ENCODE results near the gene FETUB.

The FETUB gene

GRCh38 chr3:186640929-186641328 lies 730 bp downstream of the FETUB start:
- H3K27me3 ChIP-seq (ENCODE audit: insufficient read depth, poor library complexity, severe bottlenecking) = peaks cover 14% of the 10 kb centered on the region
- no peak for DNase-seq (ENCODE audit: low read depth in 1 of 2, low spot score in 1 of 2)
- H3K27ac ChIP-seq (replicated peaks) = no peak overlapping the region
- no peak for TF ChIP-seq GABPA (IDR thresholded peaks at IDR 0.05; ENCODE audit: low read depth)
- no peak for TF ChIP-seq CTCF (IDR thresholded peaks at IDR 0.05; ENCODE audit: insufficient read depth, low read length)
- no peak for TF ChIP-seq SPI1 (IDR thresholded peaks at IDR 0.05; ENCODE audit: borderline replicate concordance, low read depth)
- no peak for TF ChIP-seq REST (IDR thresholded peaks at IDR 0.05; ENCODE audit: insufficient replicate concordance, low read depth)
- no peak for TF ChIP-seq POLR2AphosphoS5 (IDR thresholded peaks at IDR 0.05; ENCODE audit: low read depth)
- no peak overlapping the region for H3K4me3 ChIP-seq (replicated peaks; ENCODE audit: insufficient read depth, low read length)

GRCh38 chr3:186642014-186642413 lies 1.8 kb downstream of the FETUB start:
- no peak overlapping the region for H3K4me3 ChIP-seq (replicated peaks; ENCODE audit: insufficient read depth, low read length)
- TF ChIP-seq GABPA (IDR thresholded peaks at IDR 0.05; ENCODE audit: low read depth) = no peak
- no peak for DNase-seq (ENCODE audit: low read depth in 1 of 2, low spot score in 1 of 2)
- H3K27me3 ChIP-seq (ENCODE audit: insufficient read depth, poor library complexity, severe bottlenecking) = peaks cover 14% of the 10 kb centered on the region
- H3K27ac ChIP-seq (replicated peaks) = no peak overlapping the region

GRCh38 chr3:186643493-186643892 lies 3.3 kb downstream of the FETUB start:
- DNase-seq (ENCODE audit: low read depth in 1 of 2, low spot score in 1 of 2) = no peak
- no peak for TF ChIP-seq SPI1 (IDR thresholded peaks at IDR 0.05; ENCODE audit: borderline replicate concordance, low read depth)
- no peak for TF ChIP-seq REST (IDR thresholded peaks at IDR 0.05; ENCODE audit: insufficient replicate concordance, low read depth)
- TF ChIP-seq POLR2AphosphoS5 (IDR thresholded peaks at IDR 0.05; ENCODE audit: low read depth) = no peak
- TF ChIP-seq GABPA (IDR thresholded peaks at IDR 0.05; ENCODE audit: low read depth) = no peak
- no peak for TF ChIP-seq CTCF (IDR thresholded peaks at IDR 0.05; ENCODE audit: insufficient read depth, low read length)
- H3K27ac ChIP-seq (replicated peaks) = no peak overlapping the region
- H3K27me3 ChIP-seq (ENCODE audit: insufficient read depth, poor library complexity, severe bottlenecking) = peaks cover 14% of the 10 kb centered on the region
- no peak overlapping the region for H3K4me3 ChIP-seq (replicated peaks; ENCODE audit: insufficient read depth, low read length)

- no peak for DNase-seq (ENCODE audit: low read depth in 1 of 2, low spot score in 1 of 2)
- H3K27me3 ChIP-seq (ENCODE audit: insufficient read depth, poor library complexity, severe bottlenecking) = peaks cover 14% of the 10 kb centered on the region
- TF ChIP-seq POLR2AphosphoS5 (IDR thresholded peaks at IDR 0.05; ENCODE audit: low read depth) (no peak), REST (IDR thresholded peaks at IDR 0.05; ENCODE audit: insufficient replicate concordance, low read depth) (no peak), CTCF (IDR thresholded peaks at IDR 0.05; ENCODE audit: insufficient read depth, low read length) (no peak), GABPA (IDR thresholded peaks at IDR 0.05; ENCODE audit: low read depth) (no peak), SPI1 (IDR thresholded peaks at IDR 0.05; ENCODE audit: borderline replicate concordance, low read depth) (no peak)
Observed at GRCh38 chr3:186644683-186645082, 4.5 kb downstream of the FETUB start.

More at GRCh38 chr3:186644683-186645082, 4.5 kb downstream of the FETUB start:
- H3K27ac ChIP-seq (replicated peaks) = no peak overlapping the region
- H3K4me3 ChIP-seq (replicated peaks; ENCODE audit: insufficient read depth, low read length) = no peak overlapping the region
